ENCODE data around the gene ALS2.

DNA sequence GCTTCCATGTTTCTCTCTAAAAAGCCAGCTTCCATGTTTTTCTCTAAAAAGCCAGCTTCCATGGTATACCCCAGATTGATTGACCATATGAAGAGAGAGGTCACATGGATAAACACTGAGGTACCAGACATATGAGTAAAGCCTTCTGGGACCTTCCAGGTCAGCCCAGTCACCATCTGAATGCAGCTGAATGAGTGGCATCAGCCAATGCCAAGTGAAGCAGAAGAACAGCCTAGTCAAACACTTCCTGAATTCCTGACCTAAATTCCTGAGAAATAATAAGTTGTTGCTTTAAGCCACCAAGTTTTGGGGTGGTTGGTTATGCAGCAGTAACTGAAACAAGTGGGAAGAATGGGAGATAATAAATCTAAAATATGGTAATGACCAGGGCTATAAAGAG, 5.7 kb upstream of the ALS2 start:
- TF ChIP-seq, protein P1, sequence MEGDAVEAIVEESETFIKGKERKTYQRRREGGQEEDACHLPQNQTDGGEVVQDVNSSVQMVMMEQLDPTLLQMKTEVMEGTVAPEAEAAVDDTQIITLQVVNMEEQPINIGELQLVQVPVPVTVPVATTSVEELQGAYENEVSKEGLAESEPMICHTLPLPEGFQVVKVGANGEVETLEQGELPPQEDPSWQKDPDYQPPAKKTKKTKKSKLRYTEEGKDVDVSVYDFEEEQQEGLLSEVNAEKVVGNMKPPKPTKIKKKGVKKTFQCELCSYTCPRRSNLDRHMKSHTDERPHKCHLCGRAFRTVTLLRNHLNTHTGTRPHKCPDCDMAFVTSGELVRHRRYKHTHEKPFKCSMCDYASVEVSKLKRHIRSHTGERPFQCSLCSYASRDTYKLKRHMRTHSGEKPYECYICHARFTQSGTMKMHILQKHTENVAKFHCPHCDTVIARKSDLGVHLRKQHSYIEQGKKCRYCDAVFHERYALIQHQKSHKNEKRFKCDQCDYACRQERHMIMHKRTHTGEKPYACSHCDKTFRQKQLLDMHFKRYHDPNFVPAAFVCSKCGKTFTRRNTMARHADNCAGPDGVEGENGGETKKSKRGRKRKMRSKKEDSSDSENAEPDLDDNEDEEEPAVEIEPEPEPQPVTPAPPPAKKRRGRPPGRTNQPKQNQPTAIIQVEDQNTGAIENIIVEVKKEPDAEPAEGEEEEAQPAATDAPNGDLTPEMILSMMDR (conservative IDR thresholded peaks at IDR 0.05) = no peak
- no peak for TF ChIP-seq ZFX (IDR thresholded peaks at IDR 0.05)

All from C4-2B (cell line).